NCI-H446 treated with DMSO at 0.1 percent for 48 hours (cell line): ENCODE data around the gene PRDM11.

Experiments
- DNase-seq: peaks from one replicate; lab custom pipeline; 2025; lab: John Stamatoyannopoulos, UW

Gene PRDM11

GRCh38 chr11:45209891-45210699, 63.7 kb downstream of the PRDM11 start:
- DNase-seq: peak; percentile 40

GRCh38 chr11:45210846-45211245, 64.4 kb downstream of the PRDM11 start:
- no peak for DNase-seq

- DNase-seq: no peak
Observed at GRCh38 chr11:45211732-45212131, 65.3 kb downstream of the PRDM11 start.

- no peak for DNase-seq
Observed at GRCh38 chr11:45212566-45213315, 66.3 kb downstream of the PRDM11 start.

GRCh38 chr11:45213316-45213665, 66.9 kb downstream of the PRDM11 start:
- no peak for DNase-seq

GRCh38 chr11:45213717-45214116, 67.3 kb downstream of the PRDM11 start:
- no peak for DNase-seq

GRCh38 chr11:45215098-45215865, 68.8 kb downstream of the PRDM11 start:
- DNase-seq: no peak

- DNase-seq: no peak
Observed at GRCh38 chr11:45216031-45216430, 69.6 kb downstream of the PRDM11 start.

- DNase-seq: no peak
Observed at GRCh38 chr11:45216901-45217300, 70.5 kb downstream of the PRDM11 start.

GRCh38 chr11:45217991-45218390, 71.6 kb downstream of the PRDM11 start:
- DNase-seq: no peak

- DNase-seq: no peak
Observed at GRCh38 chr11:45218705-45219104, 72.3 kb downstream of the PRDM11 start.

GRCh38 chr11:45219411-45219810, 73.0 kb downstream of the PRDM11 start:
- DNase-seq: no peak

GRCh38 chr11:45223496-45223895, 77.1 kb downstream of the PRDM11 start:
- DNase-seq: no peak

- no peak for DNase-seq
Observed at GRCh38 chr11:45224766-45225165, 78.3 kb downstream of the PRDM11 start.

- no peak for DNase-seq
Observed at GRCh38 chr11:45225277-45225676, 78.8 kb downstream of the PRDM11 start.

- DNase-seq: no peak
Observed at GRCh38 chr11:45225961-45226871, 79.8 kb downstream of the PRDM11 start.

GRCh38 chr11:45226901-45227300, 80.5 kb downstream of the PRDM11 start:
- no peak for DNase-seq

GRCh38 chr11:45227836-45228235, 81.4 kb downstream of the PRDM11 start:
- no peak for DNase-seq

- no peak for DNase-seq
Observed at GRCh38 chr11:45229401-45230020, 83.1 kb downstream of the PRDM11 start.

GRCh38 chr11:45232341-45233080, 86.1 kb downstream of the PRDM11 start:
- peak; percentile 76 for DNase-seq
